Measurements from ENCODE around the gene ADAMTS20.

DNA sequence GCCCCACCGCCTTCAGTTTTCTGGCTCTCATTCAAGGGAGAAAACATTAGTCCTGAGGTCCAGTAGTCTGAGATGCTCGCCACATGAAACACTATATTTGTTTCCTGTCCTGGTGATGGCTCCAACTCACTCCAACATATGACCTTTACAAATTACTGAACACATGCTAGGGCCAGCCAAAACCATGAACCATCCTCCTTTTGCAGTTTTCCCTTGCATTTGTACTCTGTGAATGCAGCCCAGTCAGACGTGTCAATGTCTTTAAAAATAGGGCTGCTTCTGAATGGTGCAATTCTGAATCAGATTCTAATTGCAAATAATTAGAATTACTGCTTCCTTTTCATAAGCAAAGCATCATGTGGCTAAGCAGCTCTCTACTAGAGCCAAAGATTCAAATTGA, 36.0 kb downstream of the ADAMTS20 start:
- TF ChIP-seq EZH2 (IDR thresholded peaks at IDR 0.05; ENCODE audit: borderline replicate concordance, low read depth, low read length, severe bottlenecking) (no peak), POLR2A (IDR thresholded peaks at IDR 0.05; ENCODE audit: low read depth, low read length) (no peak), POLR2AphosphoS5 (IDR thresholded peaks at IDR 0.05; ENCODE audit: insufficient read depth, low read depth, low read length) (no peak), GATA2 (IDR thresholded peaks at IDR 0.05; ENCODE audit: insufficient read depth, insufficient read length, low read depth, low read length) (no peak), JUN (IDR thresholded peaks at IDR 0.05; ENCODE audit: borderline replicate concordance, insufficient read depth, insufficient read length, low read depth) (no peak)
- TF ChIP-seq, protein P1, sequence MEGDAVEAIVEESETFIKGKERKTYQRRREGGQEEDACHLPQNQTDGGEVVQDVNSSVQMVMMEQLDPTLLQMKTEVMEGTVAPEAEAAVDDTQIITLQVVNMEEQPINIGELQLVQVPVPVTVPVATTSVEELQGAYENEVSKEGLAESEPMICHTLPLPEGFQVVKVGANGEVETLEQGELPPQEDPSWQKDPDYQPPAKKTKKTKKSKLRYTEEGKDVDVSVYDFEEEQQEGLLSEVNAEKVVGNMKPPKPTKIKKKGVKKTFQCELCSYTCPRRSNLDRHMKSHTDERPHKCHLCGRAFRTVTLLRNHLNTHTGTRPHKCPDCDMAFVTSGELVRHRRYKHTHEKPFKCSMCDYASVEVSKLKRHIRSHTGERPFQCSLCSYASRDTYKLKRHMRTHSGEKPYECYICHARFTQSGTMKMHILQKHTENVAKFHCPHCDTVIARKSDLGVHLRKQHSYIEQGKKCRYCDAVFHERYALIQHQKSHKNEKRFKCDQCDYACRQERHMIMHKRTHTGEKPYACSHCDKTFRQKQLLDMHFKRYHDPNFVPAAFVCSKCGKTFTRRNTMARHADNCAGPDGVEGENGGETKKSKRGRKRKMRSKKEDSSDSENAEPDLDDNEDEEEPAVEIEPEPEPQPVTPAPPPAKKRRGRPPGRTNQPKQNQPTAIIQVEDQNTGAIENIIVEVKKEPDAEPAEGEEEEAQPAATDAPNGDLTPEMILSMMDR (IDR thresholded peaks at IDR 0.05; ENCODE audit: extremely low read depth in 1 of 2, insufficient read depth in 1 of 2, low read depth in 1 of 2, low read length in 2 of 2): no peak
- TF ChIP-seq, protein P2, sequence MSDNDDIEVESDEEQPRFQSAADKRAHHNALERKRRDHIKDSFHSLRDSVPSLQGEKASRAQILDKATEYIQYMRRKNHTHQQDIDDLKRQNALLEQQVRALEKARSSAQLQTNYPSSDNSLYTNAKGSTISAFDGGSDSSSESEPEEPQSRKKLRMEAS (IDR thresholded peaks at IDR 0.05; ENCODE audit: insufficient read depth, insufficient read length): no peak
